GM12878 (cell line): ENCODE data around the gene IL19. TPM values are rescaled to one million over a fixed set of nuclear protein-coding genes. Genes with fewer than 3 reads are reported as not detected.

Experiments used
- ATAC-seq: fragments of 200-7000 bp; cut with Tn5 transposase; 3 replicates; pipeline ENCODE4 v1.9.1; 2020; ENCODE audit warnings: mild to moderate bottlenecking, moderate library complexity
- BruUV-seq: library from RNA; stranded (reverse); fragments of 400-500 nt; replicated peaks from 2 replicates; lab custom pipeline; 2021; lab: Mats Ljungman, UMichigan
- CTCF ChIA-PET: fragments of 300-600 bp; sonication (Branson Sonifier 250); formaldehyde crosslinking; extraction: SDS; loops from one replicate; lab custom pipeline; 2021; ENCODE audit warnings: inconsistent platforms; lab: Yijun Ruan, JAX
- POLR2A ChIA-PET: fragments of 350-600 bp; formaldehyde crosslinking; extraction: SDS; loops from one replicate; lab custom pipeline; 2021; ENCODE audit warnings: inconsistent platforms; lab: Charles Lee
- RAD21 ChIA-PET: fragments of 300-600 bp; sonication (Branson Sonifier 250); formaldehyde crosslinking; loops from one replicate; lab custom pipeline; 2023; ENCODE audit warnings: antibody characterized with exemption; ENCODE audit not compliant: unreplicated experiment; lab: Charles Lee
- SMC1A ChIA-PET: fragments of 300-600 bp; sonication (Branson Sonifier 250); formaldehyde crosslinking; loops from one replicate; lab custom pipeline; 2023; ENCODE audit not compliant: unreplicated experiment, uncharacterized antibody; lab: Charles Lee
- DNase-seq: peaks from one replicate; pipeline ENCODE4 v3.0.0-alpha.2; 2011; ENCODE audit warnings: low read depth, low spot score
- FAIRE-seq: peaks from 3 replicates; lab custom pipeline; 2011; peaks lifted over from hg19 to GRCh38; lab: Jason Lieb, UNC
- H2AFZ ChIP-seq: 2 replicates; pipeline ENCODE4 v1.6.0; 2011; ENCODE audit warnings: low read depth, low read length, control low read depth; ENCODE audit not compliant: control insufficient read depth
- H3K27ac ChIP-seq: 2 replicates; pipeline ENCODE4 v1.5.1; 2011; ENCODE audit warnings: control low read depth; ENCODE audit not compliant: control insufficient read depth, insufficient read depth
- H3K27me3 ChIP-seq, 2 experiments: replicated peaks in 1 of 2; 2 replicates each; pipeline versions ENCODE4 v1.6.0 to v1.6.1; 2011; ENCODE audit warnings: low read length in 1 of 2; ENCODE audit not compliant: control insufficient read depth in 2 of 2, insufficient read depth in 2 of 2
- H3K36me3 ChIP-seq, 2 experiments: 2 replicates each; pipeline ENCODE4 v1.5.1; 2011; ENCODE audit warnings: low read length in 1 of 2; ENCODE audit not compliant: control insufficient read depth in 2 of 2, insufficient read depth in 2 of 2
- H3K4me1 ChIP-seq: 2 replicates; pipeline ENCODE4 v1.6.1; 2011; ENCODE audit warnings: mild to moderate bottlenecking, low read length, moderate library complexity, mixed read lengths; ENCODE audit not compliant: control insufficient read depth, insufficient read depth
- H3K4me2 ChIP-seq: 2 replicates; pipeline ENCODE4 v1.6.0; 2011; ENCODE audit warnings: control low read depth; ENCODE audit not compliant: control insufficient read depth, insufficient read depth
- H3K4me3 ChIP-seq: fragments of 200-600 bp; sonication (generic); 2 replicates; pipeline ENCODE4 v1.5.1; 2016
- H3K79me2 ChIP-seq: 2 replicates; pipeline ENCODE4 v1.6.0; 2011; ENCODE audit warnings: low read length; ENCODE audit not compliant: control insufficient read depth, insufficient read depth
- H3K9ac ChIP-seq: 2 replicates; pipeline ENCODE4 v1.8.0; 2011; ENCODE audit warnings: low read length, control low read depth, mixed read lengths; ENCODE audit not compliant: control insufficient read depth, insufficient read depth
- H3K9me3 ChIP-seq: replicated peaks from 3 replicates; pipeline ENCODE4 v1.5.1; 2011; ENCODE audit warnings: mild to moderate bottlenecking, low read length; ENCODE audit not compliant: control insufficient read depth, insufficient read depth
- H4K20me1 ChIP-seq: 2 replicates; pipeline ENCODE4 v1.6.0; 2011; ENCODE audit not compliant: control insufficient read depth, insufficient read depth
- CUX1 ChIP-seq: IDR thresholded peaks from 2 replicates; pipeline ENCODE4 v1.6.1; 2012; ENCODE audit warnings: improper control_type of control experiment, low read depth, low read length; ENCODE audit not compliant: insufficient replicate concordance
- E2F4 ChIP-seq: IDR thresholded peaks from 2 replicates; pipeline ENCODE4 v1.6.1; 2012; ENCODE audit warnings: low read depth, low read length, improper control_type of control experiment
- HDGF ChIP-seq: fragments of 450-650 bp; IDR thresholded peaks from 2 replicates; pipeline ENCODE4 v1.6.1; 2016; ENCODE audit warnings: antibody characterized with exemption
- NFXL1 ChIP-seq: fragments of 450-650 bp; IDR thresholded peaks from 2 replicates; pipeline ENCODE4 v1.6.1; 2017; ENCODE audit warnings: antibody characterized with exemption, mild to moderate bottlenecking, borderline replicate concordance
- NFYB ChIP-seq: IDR thresholded peaks from 2 replicates; pipeline ENCODE4 v1.6.1; 2011; ENCODE audit warnings: low read depth, mild to moderate bottlenecking, low read length, improper control_type of control experiment, moderate library complexity; ENCODE audit not compliant: insufficient read depth
- NKRF ChIP-seq: fragments of 450-650 bp; conservative IDR thresholded peaks from 2 replicates; pipeline ENCODE4 v1.6.1; 2017; ENCODE audit warnings: mild to moderate bottlenecking, moderate library complexity
- SMAD1 ChIP-seq: fragments of 450-650 bp; IDR thresholded peaks from 2 replicates; pipeline ENCODE4 v1.6.1; 2018; ENCODE audit warnings: mild to moderate bottlenecking, low read depth; ENCODE audit not compliant: partially characterized antibody
- ZNF384 ChIP-seq: IDR thresholded peaks from 2 replicates; pipeline ENCODE4 v1.6.1; 2012; ENCODE audit warnings: low read depth, mild to moderate bottlenecking, low read length, improper control_type of control experiment, borderline replicate concordance
- WGBS: methylation state at CpG from one replicate; pipeline ENCODE4 v1.1.6; 2016; ENCODE audit warnings: low lambda C conversion rate; ENCODE audit not compliant: insufficient replicate concordance, insufficient coverage; ENCODE audit errors: missing lambda C conversion rate; 5-methylcytosine and 5-hydroxymethylcytosine counted together
- in situ Hi-C: fragments of 300-500 bp; cut with MboI; formaldehyde crosslinking; loops from 9 replicates; pipeline ENCODE4 v1.14.3; 2018; ENCODE audit warnings: mixed read lengths
- intact Hi-C: fragments of 100-400 bp; cut with micrococcal nuclease; formaldehyde crosslinking; loops from one replicate; pipeline ENCODE4 v1.14.2; 2022; ENCODE audit not compliant: unreplicated experiment
- polyA plus RNA-seq, 11 experiments: library from polyadenylated mRNA; depleted of rRNA in 4 of 11; unstranded in 6 of 11; stranded (reverse) in 5 of 11; fragments of >200 nt; fragmentation: Nextera tagmentation in 4 of 11; fragmentation: Illumina TruSeq in 1 of 11; extraction: Ambion mirVana in 4 of 11; extraction: Trizol in 1 of 11; gene quantifications; 1 replicate in 1 of 11; 2 replicates in 10 of 11; pipeline versions ENCODE4 v1.2.1 to v1.2.3, GENCODE V29; 2011 to 2016; ENCODE audit warnings: inconsistent platforms in 2 of 11, missing spikeins in 2 of 11, low read depth in 1 of 11
- total RNA-seq, 4 experiments: library from RNA; depleted of rRNA in 3 of 4; stranded (reverse); fragments of >200 nt in 3 of 4; fragmentation: Illumina TruSeq in 1 of 4; extraction: Trizol in 1 of 4; gene quantifications; 2 replicates each; pipeline versions ENCODE4 v1.2.1 to v1.2.3, GENCODE V29; 2013 to 2021

IL19 gene
- total and polyA plus RNA-seq, 10 of the 15 experiments (the other 5 are each of a cell fraction or from before 2014, with no cell fraction given) = 0.10 to 0.73 (median 0.28) TPM; not detected in 6

- Histone ChIP-seq H3K4me2 (no peak overlapping the region), H2AFZ (no peak overlapping the region), H4K20me1 (no peaks in the 10 kb centered on the region), H3K9ac (no peak overlapping the region), H3K27ac (no peak overlapping the region), H3K9me3 (no peaks in the 10 kb centered on the region), H3K79me2 (no peaks in the 10 kb centered on the region), H3K36me3 (no peaks in the 10 kb centered on the region), H3K27me3 (no peaks in the 10 kb centered on the region; a peak in 1 of 4 replicates), H3K4me1 (no peaks in the 10 kb centered on the region), H3K4me3 (no peak overlapping the region)
- in situ Hi-C loops = no loop called here
- POLR2A ChIA-PET = no interaction called here
- ATAC-seq (no peak), FAIRE-seq (no peak), DNase-seq (no peak)
- intact Hi-C loops = no loop called here
- RAD21 ChIA-PET = interaction anchor here (0.9 kb wide), 1 partner anchor 33 kb away, joined by 3 read pairs; no protein-coding TSS in a partner anchor
- no TSS peak for BruUV-seq
- CTCF ChIA-PET = interaction anchor here (0.8 to 3.1 kb wide), 3 partner anchors 13 to 139 kb away, joined by 3 to 9 read pairs (median 4); no protein-coding TSS in a partner anchor
- SMC1A ChIA-PET = interaction anchor here (0.6 to 2.1 kb wide), 4 partner anchors 8 to 59 kb away, joined by 3 to 6 read pairs (median 4); no protein-coding TSS in a partner anchor
- no peak for TF ChIP-seq SMAD1
Observed at GRCh38 chr1:206842854-206843253, 72.3 kb downstream of the IL19 start.

GRCh38 chr1:206843626-206844025 lies 73.1 kb downstream of the IL19 start:
- SMC1A ChIA-PET = interaction anchor here (0.6 to 2.1 kb wide), 2 partner anchors 12 to 38 kb away, joined by 3 to 6 read pairs; no protein-coding TSS in a partner anchor
- no peaks in the 10 kb centered on the region for H3K4me1 ChIP-seq
- CTCF ChIA-PET = interaction anchor here (1.5 to 3.3 kb wide), 3 partner anchors 34 to 139 kb away, joined by 4 to 14 read pairs (median 9); no protein-coding TSS in a partner anchor
- RAD21 ChIA-PET = no interaction called here
- ATAC-seq (no peak), DNase-seq (no peak), FAIRE-seq (no peak)
- no peaks in the 10 kb centered on the region for H3K79me2 ChIP-seq
- POLR2A ChIA-PET = no interaction called here
- no peaks in the 10 kb centered on the region; a peak in 1 of 4 replicates for H3K27me3 ChIP-seq
- intact Hi-C loops (no loop called here), in situ Hi-C loops (no loop called here)
- no peak overlapping the region for H3K9ac ChIP-seq
- no peaks in the 10 kb centered on the region for H3K36me3 ChIP-seq
- H3K4me2 ChIP-seq = no peak overlapping the region
- no peak overlapping the region for H3K4me3 ChIP-seq
- no peak overlapping the region for H2AFZ ChIP-seq
- H4K20me1 ChIP-seq = no peaks in the 10 kb centered on the region
- H3K27ac ChIP-seq = no peak overlapping the region
- 84% methylated on average over 4 of the region's 4 CpGs for WGBS
- no peaks in the 10 kb centered on the region for H3K9me3 ChIP-seq
- BruUV-seq = no TSS peak
- no peak for TF ChIP-seq HDGF
- no peak for TF ChIP-seq CUX1
- TF ChIP-seq E2F4 = no peak
- no peak for TF ChIP-seq ZNF384
- no peak for TF ChIP-seq NKRF
- TF ChIP-seq NFYB = no peak
- TF ChIP-seq NFXL1 = no peak
